ENCODE measurements around the gene USP43. TPM values are rescaled to one million over a fixed set of nuclear protein-coding genes. Genes with fewer than 3 reads are reported as not detected.

The USP43 gene
- total RNA-seq, 1 donor from 2014 or later = 0.22 TPM

- Mint-ChIP-seq H3K27me3 (ENCODE audit: unreplicated experiment) (no peaks in the 10 kb centered on the region), H3K9me3 (ENCODE audit: unreplicated experiment) (no peaks in the 10 kb centered on the region), H3K27ac (ENCODE audit: unreplicated experiment) (no peak overlapping the region), H3K4me3 (ENCODE audit: unreplicated experiment) (no peak overlapping the region), H3K36me3 (ENCODE audit: unreplicated experiment) (no peaks in the 10 kb centered on the region), H3K4me1 (ENCODE audit: low read depth, unreplicated experiment) (no peaks in the 10 kb centered on the region)
- DNase-seq = no peak
- no peak for TF ChIP-seq CTCF (IDR thresholded peaks at IDR 0.05; ENCODE audit: partially characterized antibody, unreplicated experiment)
These were observed 33.8 kb upstream of the USP43 start for GRCh38 chr17:9611557-9611956.

GRCh38 chr17:9612006-9612405 lies 33.3 kb upstream of the USP43 start:
- H3K4me3 Mint-ChIP-seq (ENCODE audit: unreplicated experiment) = no peak overlapping the region
- no peak overlapping the region for H3K27ac Mint-ChIP-seq (ENCODE audit: unreplicated experiment)
- no peaks in the 10 kb centered on the region for H3K4me1 Mint-ChIP-seq (ENCODE audit: low read depth, unreplicated experiment)
- DNase-seq = no peak
- no peak for TF ChIP-seq CTCF (IDR thresholded peaks at IDR 0.05; ENCODE audit: partially characterized antibody, unreplicated experiment)
- H3K36me3 Mint-ChIP-seq (ENCODE audit: unreplicated experiment) = no peaks in the 10 kb centered on the region
- no peaks in the 10 kb centered on the region for H3K27me3 Mint-ChIP-seq (ENCODE audit: unreplicated experiment)
- H3K9me3 Mint-ChIP-seq (ENCODE audit: unreplicated experiment) = no peaks in the 10 kb centered on the region

- Mint-ChIP-seq H3K36me3 (ENCODE audit: unreplicated experiment) (no peaks in the 10 kb centered on the region), H3K4me1 (ENCODE audit: low read depth, unreplicated experiment) (no peaks in the 10 kb centered on the region), H3K9me3 (ENCODE audit: unreplicated experiment) (no peaks in the 10 kb centered on the region), H3K27me3 (ENCODE audit: unreplicated experiment) (no peaks in the 10 kb centered on the region), H3K4me3 (ENCODE audit: unreplicated experiment) (no peak overlapping the region), H3K27ac (ENCODE audit: unreplicated experiment) (no peak overlapping the region)
- no peak for TF ChIP-seq CTCF (IDR thresholded peaks at IDR 0.05; ENCODE audit: partially characterized antibody, unreplicated experiment)
- DNase-seq = no peak
These were observed 29.8 kb upstream of the USP43 start for GRCh38 chr17:9615486-9615885.

GRCh38 chr17:9622961-9623360 lies 22.4 kb upstream of the USP43 start:
- DNase-seq = no peak
- no peak overlapping the region for H3K27ac Mint-ChIP-seq (ENCODE audit: unreplicated experiment)
- no peaks in the 10 kb centered on the region for H3K9me3 Mint-ChIP-seq (ENCODE audit: unreplicated experiment)
- H3K27me3 Mint-ChIP-seq (ENCODE audit: unreplicated experiment) = peaks cover 4% of the 10 kb centered on the region
- no peak for TF ChIP-seq CTCF (IDR thresholded peaks at IDR 0.05; ENCODE audit: partially characterized antibody, unreplicated experiment)
- no peaks in the 10 kb centered on the region for H3K36me3 Mint-ChIP-seq (ENCODE audit: unreplicated experiment)
- no peak overlapping the region for H3K4me3 Mint-ChIP-seq (ENCODE audit: unreplicated experiment)
- no peaks in the 10 kb centered on the region for H3K4me1 Mint-ChIP-seq (ENCODE audit: low read depth, unreplicated experiment)

GRCh38 chr17:9628509-9628908 lies 16.8 kb upstream of the USP43 start:
- no peak for DNase-seq

More at GRCh38 chr17:9628509-9628908, 16.8 kb upstream of the USP43 start:
- no peaks in the 10 kb centered on the region for H3K4me1 Mint-ChIP-seq (ENCODE audit: low read depth, unreplicated experiment)
- no peak for TF ChIP-seq CTCF (IDR thresholded peaks at IDR 0.05; ENCODE audit: partially characterized antibody, unreplicated experiment)
- H3K4me3 Mint-ChIP-seq (ENCODE audit: unreplicated experiment) = no peak overlapping the region
- no peaks in the 10 kb centered on the region for H3K9me3 Mint-ChIP-seq (ENCODE audit: unreplicated experiment)
- no peak overlapping the region for H3K27ac Mint-ChIP-seq (ENCODE audit: unreplicated experiment)
- peaks cover 4% of the 10 kb centered on the region for H3K27me3 Mint-ChIP-seq (ENCODE audit: unreplicated experiment)
- H3K36me3 Mint-ChIP-seq (ENCODE audit: unreplicated experiment) = no peaks in the 10 kb centered on the region
